ENCODE measurements around the gene ANTKMT.
"Not testable (repeated sequence)": the region's sequence is repeated elsewhere in the genome, so short reads cannot be mapped to it uniquely, and the experiment has no call there.

Gene ANTKMT

GRCh38 chr16:711548-712320 is 9.2 kb upstream of the ANTKMT start:
- no peak overlapping the region for H3K4me3 ChIP-seq (ENCODE audit: low read depth, low read length)
- peak; percentile 46 for DNase-seq
- H3K27ac ChIP-seq = no peak overlapping the region
- TF ChIP-seq CTCF (IDR thresholded peaks at IDR 0.05; ENCODE audit: low read depth, low read length, missing control alignments) = peak; percentile 83
- H3K36me3 ChIP-seq (replicated peaks) = no peaks in the 10 kb centered on the region
- in situ Hi-C loops (cut with HindIII; ENCODE audit: low pct_ligation_motif_present, low sequenced_read_pairs) = loop anchor here (25.0 kb wide), 1 partner anchor 276 kb away; the partner anchor contains the start of gene SOX8
- peaks cover 10% of the 10 kb centered on the region for H3K27me3 ChIP-seq (replicated peaks)

GRCh38 chr16:712740-713250 is 8.2 kb upstream of the ANTKMT start:
- DNase-seq = peak; percentile 94
- TF ChIP-seq CTCF (IDR thresholded peaks at IDR 0.05; ENCODE audit: low read depth, low read length, missing control alignments) = peak; percentile 67
- H3K27ac ChIP-seq = peak overlapping the region; percentile 64
- in situ Hi-C loops (cut with HindIII; ENCODE audit: low pct_ligation_motif_present, low sequenced_read_pairs) = loop anchor here (25.0 kb wide), 1 partner anchor 275 kb away; the partner anchor contains the start of gene SOX8
- not testable (repeated sequence) for H3K4me3 ChIP-seq (ENCODE audit: low read depth, low read length); H3K36me3 ChIP-seq (replicated peaks); H3K27me3 ChIP-seq (replicated peaks)

GRCh38 chr16:714079-714478 is 6.9 kb upstream of the ANTKMT start:
- Histone ChIP-seq H3K27me3 (replicated peaks) (no peaks in the 10 kb centered on the region), H3K36me3 (replicated peaks) (peaks cover 2% of the 10 kb centered on the region), H3K4me3 (ENCODE audit: low read depth, low read length) (peak overlapping the region; percentile 38), H3K27ac (no peak overlapping the region)
- no peak for DNase-seq
- no peak for TF ChIP-seq CTCF (IDR thresholded peaks at IDR 0.05; ENCODE audit: low read depth, low read length, missing control alignments)
- in situ Hi-C loops (cut with HindIII; ENCODE audit: low pct_ligation_motif_present, low sequenced_read_pairs) = loop anchor here (25.0 kb wide), 1 partner anchor 273 kb away; the partner anchor contains the start of gene SOX8

- peaks cover 2% of the 10 kb centered on the region for H3K36me3 ChIP-seq (replicated peaks)
- H3K27ac ChIP-seq = peak within 1 kb of the TSS; percentile 30
- TF ChIP-seq CTCF (IDR thresholded peaks at IDR 0.05; ENCODE audit: low read depth, low read length, missing control alignments) = no peak
- in situ Hi-C loops (cut with HindIII; ENCODE audit: low pct_ligation_motif_present, low sequenced_read_pairs) = loop anchor here (25.0 kb wide), 1 partner anchor 272 kb away; the partner anchor contains the start of gene SOX8
- peak; percentile 73 for DNase-seq
- H3K4me3 ChIP-seq (ENCODE audit: low read depth, low read length) = peak within 1 kb of the TSS; percentile 61
- H3K27me3 ChIP-seq (replicated peaks) = no peaks in the 10 kb centered on the region
These were observed 6.1 kb upstream of the ANTKMT start, which contains the start of gene METRN for GRCh38 chr16:714558-715476. Gene METRN (plus strand): TSS chr16:715118. CDS start chr16:715290, 172 bp downstream.

- in situ Hi-C loops (cut with HindIII; ENCODE audit: low pct_ligation_motif_present, low sequenced_read_pairs) = loop anchor here (25.0 kb wide), 1 partner anchor 272 kb away; the partner anchor contains the start of gene SOX8
- no peak for DNase-seq
- Histone ChIP-seq H3K27me3 (replicated peaks) (no peaks in the 10 kb centered on the region), H3K36me3 (replicated peaks) (peaks cover 2% of the 10 kb centered on the region), H3K27ac (peak overlapping the region; percentile 30), H3K4me3 (ENCODE audit: low read depth, low read length) (peak overlapping the region; percentile 61)
- no peak for TF ChIP-seq CTCF (IDR thresholded peaks at IDR 0.05; ENCODE audit: low read depth, low read length, missing control alignments)
These were observed 5.3 kb upstream of the ANTKMT start for GRCh38 chr16:715477-716199.
